Measurements from ENCODE around the gene USH1C.

- TF ChIP-seq CTCF (IDR thresholded peaks at IDR 0.05) (no peak), POLR2A (IDR thresholded peaks at IDR 0.05) (no peak)
Observed at GRCh38 chr11:17459236-17459896, 84.8 kb downstream of the USH1C start.

Measured in prostate gland (tissue), 2 donors.